Measurements from ENCODE around the gene PIK3R1.

GRCh38 chr5:68252673-68253623 is 37.4 kb downstream of the PIK3R1 start:
- peak in 5 of 7 experiments; percentile 51 to 71 (median 66) for TF ChIP-seq CTCF (IDR thresholded peaks at IDR 0.05)
- TF ChIP-seq POLR2A (IDR thresholded peaks at IDR 0.05) = no peak

Data from stomach (tissue), 4 donors.